ENCODE results near the gene AGAP4.
"Not testable (repeated sequence)": the region's sequence is repeated elsewhere in the genome, so short reads cannot be mapped to it uniquely, and the experiment has no call there.

Gene AGAP4

DNA sequence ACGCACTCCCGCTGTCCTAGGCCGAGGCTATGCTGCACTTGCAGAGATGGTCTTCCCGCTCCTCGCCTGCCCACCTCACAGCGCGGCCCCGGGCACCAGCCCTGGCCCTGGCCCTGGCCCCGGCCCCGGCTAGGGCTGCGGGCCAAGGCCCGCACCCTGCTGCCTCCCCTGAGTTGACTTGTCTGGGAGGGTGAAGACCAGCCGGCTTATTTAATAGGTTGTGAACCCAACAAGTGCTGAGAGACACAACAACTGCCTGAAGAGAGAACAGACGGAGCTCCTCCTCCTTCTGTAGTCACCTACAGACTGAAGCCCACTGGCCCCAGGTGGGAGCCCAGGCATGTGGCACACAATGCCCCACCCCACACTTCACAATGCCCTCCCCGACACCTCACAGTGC, at the start of gene AGAP4:
TSS of gene AGAP4 (minus strand) at position 101 of the 400 bp plus-strand sequence. CDS start 153 bp downstream, outside the sequence.
- DNase-seq (ENCODE audit: low read depth), result not testable (repeated sequence)

GRCh38 chr10:45890721-45891120, 43.4 kb upstream of the AGAP4 start:
- not testable (repeated sequence) for DNase-seq (ENCODE audit: low read depth)

DNA sequence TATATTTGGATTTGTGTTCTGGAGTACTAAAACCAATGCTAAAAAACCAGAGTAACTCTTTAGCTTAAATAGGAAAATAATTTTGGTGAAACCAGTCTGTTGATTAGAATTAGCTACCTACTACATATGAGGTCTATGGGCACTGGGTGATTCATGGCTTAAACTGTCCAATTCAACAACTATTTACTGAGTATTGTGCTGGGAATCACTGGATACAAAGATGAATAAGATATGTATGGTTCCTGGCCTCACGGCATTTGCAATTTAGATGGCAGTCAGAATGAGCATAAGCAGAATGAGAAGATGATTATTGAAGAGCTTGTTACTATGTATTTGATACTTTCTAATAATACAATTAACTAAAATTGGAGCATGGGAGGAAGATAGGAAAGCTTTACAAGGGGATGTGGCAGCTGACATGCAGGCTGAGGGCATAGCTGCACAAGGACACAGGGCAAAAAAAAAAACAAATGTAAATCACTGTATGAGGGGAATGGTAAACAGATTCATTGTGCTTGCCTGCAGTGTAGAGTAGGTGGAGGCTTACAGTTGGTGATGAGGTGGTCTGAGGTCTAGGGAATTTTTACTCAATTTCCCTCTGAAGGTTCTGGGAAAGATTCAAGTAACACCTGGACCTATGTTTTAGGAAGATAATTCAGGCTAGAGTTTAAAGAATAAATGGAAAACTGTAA, 42.4 kb upstream of the AGAP4 start:
- DNase-seq (ENCODE audit: low read depth), result not testable (repeated sequence)

GRCh38 chr10:45882880-45883279, 35.6 kb upstream of the AGAP4 start:
- not testable (repeated sequence) for DNase-seq (ENCODE audit: low read depth)

DNA sequence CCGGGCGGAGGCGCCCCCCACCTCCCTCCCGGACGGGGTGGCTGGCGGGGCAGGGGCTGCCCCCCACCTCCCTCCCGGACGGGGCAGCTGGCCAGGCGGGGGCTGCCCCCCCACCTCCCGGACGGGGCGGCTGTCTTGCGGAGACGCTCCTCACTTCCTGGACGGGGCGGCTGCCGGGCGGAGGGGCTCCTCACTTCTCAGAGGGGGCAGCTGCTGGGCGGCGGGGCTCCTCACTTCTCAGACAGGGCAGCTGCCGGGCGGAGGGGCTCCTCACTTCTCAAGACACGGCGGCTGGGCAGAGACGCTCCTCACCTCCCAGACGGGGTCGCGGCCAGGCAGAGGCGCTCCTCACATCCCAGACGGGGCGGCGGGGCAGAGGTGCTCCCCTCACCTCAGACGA, 18.1 kb upstream of the AGAP4 start:
- DNase-seq (ENCODE audit: low read depth), result not testable (repeated sequence)

DNA sequence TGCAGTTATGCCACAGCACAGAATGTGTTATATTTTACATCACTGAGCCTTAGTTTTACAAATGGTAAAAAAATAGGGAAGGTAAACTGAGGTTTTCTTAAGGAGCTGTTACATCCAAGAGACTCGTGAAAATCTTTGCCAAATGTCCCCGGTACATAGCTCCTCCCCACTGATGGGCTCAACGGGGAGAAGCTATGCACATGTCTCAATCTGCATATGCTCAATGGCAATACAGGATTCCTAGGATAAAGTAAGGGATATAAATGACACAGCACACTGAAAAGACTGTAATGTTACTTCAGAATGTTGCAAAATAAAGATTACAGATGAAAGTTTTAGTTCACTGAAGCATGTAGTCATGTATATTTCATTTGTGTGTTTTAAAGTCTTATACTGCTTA, 17.0 kb upstream of the AGAP4 start:
- not testable (repeated sequence) for DNase-seq (ENCODE audit: low read depth)

- DNase-seq (ENCODE audit: low read depth), result not testable (repeated sequence)
These were observed 16.3 kb upstream of the AGAP4 start for GRCh38 chr10:45863632-45864031.

DNA sequence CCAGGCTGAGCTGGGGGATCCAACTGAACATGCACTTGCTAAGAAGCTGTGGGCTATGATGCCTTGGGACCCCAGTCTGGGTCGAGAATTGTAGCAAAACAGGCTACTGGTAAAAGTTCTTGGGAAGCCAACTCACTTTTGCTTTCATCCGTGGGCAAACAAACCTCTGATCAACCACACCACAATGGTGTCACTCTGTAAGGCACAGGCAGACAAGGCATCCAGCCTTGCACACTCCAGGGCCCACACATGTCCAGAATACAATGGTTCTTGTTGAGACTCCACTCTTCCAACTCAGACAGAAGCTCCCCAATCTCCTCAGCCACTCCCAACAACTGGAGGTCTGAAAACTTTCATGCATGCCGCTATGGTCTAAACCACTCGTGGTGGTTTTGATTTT, 10.6 kb upstream of the AGAP4 start:
- DNase-seq (ENCODE audit: low read depth), result not testable (repeated sequence)

DNA sequence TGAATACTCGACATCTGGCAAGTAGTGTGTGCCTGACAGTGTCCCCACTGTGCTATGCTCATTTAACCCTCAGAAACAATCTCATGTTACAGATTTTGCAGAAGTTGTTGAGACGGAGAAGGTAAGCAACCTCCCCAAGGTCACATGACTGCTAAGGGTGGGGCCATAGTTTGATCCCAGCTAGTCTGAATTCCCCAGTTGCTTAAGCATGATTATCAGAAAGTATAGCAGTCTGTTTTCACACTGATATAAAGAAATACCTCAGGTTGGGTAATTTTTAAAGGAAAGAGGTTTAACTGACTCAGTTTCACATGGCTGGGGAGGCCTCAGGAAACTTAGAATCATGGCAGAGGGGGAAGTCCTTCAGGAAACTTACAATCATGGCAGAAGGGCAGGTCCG, 1.2 kb upstream of the AGAP4 start:
- DNase-seq (ENCODE audit: low read depth), result not testable (repeated sequence)

DNA sequence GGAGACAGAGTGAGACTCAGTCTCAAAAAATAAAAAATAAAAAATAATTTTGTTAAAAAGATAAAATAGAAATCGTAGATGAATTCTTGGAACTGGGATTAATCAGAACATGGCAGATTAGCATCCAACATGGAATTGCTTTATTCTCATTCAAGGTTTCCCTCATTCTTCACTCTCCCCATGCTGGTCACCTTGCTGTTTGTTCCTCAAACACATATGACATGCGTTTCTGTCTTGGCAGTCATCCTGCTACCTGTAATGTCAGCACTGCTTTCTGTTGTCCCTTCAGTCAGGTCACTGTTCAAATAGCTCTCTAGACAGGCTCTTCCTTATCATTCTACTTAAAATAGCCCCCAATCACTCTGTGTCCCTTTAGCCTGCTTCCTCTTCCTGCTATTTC, 24.4 kb downstream of the AGAP4 start:
- DNase-seq (ENCODE audit: low read depth), result not testable (repeated sequence)

DNA sequence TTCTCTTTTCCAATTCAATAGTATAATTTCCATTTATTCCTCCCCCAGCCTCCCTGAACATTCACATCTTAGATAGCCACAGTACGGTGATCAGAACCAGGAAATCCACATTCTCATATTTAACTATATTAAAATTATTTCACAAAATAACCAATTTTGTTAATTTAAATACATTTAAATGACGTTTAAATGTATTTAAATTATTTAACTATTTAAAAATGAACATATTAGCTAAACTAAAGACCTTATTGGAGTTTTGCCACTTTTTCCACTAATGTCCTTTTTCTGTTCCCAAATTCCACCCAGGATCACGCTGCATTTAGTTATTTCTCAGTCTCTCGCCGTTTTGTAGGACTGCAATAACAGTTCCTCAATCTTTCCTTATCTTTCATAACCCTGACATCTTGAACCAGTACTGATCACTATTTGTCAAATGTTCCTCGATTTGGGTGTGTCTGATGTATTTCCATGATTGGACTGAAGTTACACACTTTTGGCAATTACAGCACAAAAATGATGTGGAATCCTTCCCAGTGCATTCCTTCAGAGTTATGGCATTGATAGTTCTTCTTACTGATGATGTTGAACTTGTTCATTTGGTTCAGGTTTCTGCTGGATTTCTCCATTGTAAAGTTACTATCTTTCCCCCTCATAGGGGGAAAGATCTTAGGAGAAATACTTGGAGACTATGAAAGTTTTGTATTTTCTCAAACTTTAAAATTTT, 27.0 kb downstream of the AGAP4 start:
- not testable (repeated sequence) for DNase-seq (ENCODE audit: low read depth)

DNA sequence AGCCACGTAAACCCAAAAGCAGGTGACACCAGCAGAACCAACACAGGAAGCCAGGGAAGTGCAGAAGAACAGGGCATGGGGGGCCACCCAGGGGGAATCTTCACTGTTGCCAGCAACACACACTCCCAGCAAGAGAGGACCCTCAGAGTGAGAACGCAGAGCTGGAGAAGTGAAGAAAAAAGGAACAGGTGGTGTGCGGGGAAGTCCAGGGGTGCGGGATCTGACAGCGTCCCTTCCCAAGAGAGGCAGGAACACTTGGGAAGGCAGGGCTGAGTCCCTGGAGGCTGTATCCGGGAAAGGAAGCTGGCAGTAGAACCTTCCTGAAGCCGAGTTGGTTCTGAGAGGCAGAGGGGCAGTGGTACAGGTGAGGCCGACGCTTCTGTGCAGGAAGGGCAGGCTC, 27.7 kb downstream of the AGAP4 start:
- no peak for DNase-seq (ENCODE audit: low read depth)

DNA sequence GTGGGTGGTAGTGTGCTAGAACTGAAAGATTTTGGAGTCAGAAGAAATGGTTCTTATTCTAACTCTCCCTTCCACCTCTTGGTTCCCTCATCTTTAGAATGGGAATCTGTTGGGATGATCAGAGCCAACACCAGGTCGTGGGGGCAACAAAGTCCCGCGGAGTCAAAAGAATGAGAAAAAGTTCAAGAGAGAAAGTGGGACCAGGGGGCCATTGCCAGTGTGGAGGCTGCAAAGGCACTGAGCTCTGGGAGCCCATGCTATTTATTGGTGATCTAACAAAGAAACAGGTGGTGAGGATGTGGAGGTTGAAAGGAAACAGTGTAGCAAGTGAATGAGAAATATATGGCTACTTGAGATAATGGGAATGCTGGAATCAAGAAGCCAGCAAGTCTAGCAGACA, 29.4 kb downstream of the AGAP4 start:
- DNase-seq (ENCODE audit: low read depth), result no peak

- DNase-seq (ENCODE audit: low read depth), result no peak
These were observed 30.0 kb downstream of the AGAP4 start for GRCh38 chr10:45817130-45817859.

DNA sequence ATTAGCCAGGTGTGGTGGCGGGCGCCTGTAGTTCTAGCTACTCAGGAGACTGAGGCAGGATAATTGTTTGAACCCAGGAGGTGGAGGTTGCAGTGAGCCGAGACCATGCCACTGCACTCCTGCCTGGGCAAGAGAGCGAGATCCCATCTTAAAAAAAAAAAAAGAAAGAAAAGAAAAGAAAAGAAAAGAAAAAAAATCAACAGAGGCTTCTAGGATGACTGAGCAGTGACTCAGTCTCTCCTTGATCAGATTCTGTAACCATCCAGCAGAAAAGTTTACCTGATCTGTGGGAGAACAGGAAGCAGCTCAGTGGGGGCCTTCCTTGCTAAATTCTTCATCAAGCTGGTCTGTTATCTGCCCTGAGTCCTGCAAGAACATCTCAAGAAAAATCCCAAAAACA, 33.2 kb downstream of the AGAP4 start:
- DNase-seq (ENCODE audit: low read depth), result not testable (repeated sequence)

- DNase-seq (ENCODE audit: low read depth), result not testable (repeated sequence)
These were observed 34.3 kb downstream of the AGAP4 start for GRCh38 chr10:45812959-45813358.

DNA sequence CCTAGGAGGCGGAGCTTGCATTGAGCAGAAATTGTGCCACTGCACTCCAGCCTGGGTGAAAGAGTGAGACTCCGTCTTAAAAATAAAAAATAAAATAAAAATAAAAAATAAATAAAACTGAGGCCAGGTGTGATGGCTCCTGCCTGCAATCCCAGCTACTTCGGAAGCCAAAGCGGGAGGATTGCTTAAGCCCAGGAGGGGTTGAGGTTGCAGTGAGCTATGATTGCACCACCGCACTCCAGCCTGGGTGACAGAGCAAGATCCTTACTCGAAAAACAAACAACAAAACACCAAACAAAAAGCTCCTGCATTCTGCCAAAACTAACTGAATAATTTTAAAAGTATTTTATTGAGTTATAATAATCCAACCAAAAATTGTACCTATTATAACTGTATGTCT, 36.2 kb downstream of the AGAP4 start:
- DNase-seq (ENCODE audit: low read depth), result no peak

DNA sequence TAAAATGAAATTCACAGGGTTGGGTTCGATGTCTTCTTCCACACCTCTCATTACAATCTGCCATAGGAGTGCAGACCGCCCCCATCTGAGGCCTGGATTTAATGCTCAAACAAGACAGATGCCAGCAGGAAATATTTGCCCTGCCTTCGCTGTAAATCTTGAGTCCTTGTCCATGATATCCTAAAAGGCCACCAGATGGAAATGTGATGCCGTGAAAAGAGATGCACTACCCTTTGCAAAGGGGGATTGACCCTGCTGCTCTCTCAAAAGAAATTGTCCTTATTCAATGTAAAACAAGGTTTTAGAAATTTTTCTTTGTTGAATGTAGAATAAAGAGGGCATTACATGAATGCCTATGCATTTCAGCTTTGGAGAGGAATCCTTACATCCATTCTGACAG, 37.5 kb downstream of the AGAP4 start:
- no peak for DNase-seq (ENCODE audit: low read depth)

- not testable (repeated sequence) for DNase-seq (ENCODE audit: low read depth)
These were observed 42.3 kb downstream of the AGAP4 start for GRCh38 chr10:45804996-45805395.

DNA sequence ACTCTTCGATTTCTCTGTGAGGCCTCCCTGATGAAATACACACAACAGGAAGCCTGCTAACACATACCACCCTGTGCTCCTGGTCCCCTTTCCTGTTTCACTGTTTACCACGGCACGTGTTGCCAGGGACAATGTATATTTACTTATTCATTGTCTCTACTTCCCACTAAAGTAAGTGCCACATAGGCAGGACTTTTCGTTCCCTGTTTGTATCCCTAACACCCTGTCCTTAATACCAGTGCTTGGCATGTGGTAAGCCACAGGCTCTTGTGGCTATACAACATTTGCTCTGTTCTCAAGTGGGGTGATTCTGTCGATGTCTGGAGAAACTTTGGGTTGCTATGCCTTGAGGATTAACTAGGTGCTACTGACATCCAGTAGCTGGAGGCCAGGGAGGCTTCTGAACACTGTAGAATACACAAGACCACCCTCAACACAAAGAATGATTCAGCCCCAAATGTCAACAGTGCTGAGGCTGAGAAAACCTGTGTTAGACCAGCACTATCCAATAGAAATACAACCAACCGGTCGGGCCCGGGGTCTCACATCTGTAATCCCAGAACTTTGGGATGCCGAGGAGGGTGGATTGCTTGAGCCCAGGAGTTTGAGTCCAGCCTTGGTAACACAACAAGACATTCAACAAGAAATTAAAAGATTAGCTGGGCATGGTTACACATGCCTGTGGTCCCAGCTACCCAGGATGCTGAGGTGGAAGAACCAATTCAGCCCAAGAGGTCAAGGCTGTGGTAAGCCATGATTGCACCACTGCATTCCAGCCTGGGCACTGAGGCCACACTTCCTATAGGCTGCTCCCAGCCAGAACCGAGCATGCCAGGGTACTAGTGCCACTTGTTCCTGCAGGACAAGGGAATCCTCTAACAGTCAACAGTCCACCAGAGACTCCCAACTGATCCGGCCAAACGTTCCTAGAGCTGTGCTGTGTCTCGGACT, 44.0 kb downstream of the AGAP4 start:
- DNase-seq (ENCODE audit: low read depth), result not testable (repeated sequence)

DNA sequence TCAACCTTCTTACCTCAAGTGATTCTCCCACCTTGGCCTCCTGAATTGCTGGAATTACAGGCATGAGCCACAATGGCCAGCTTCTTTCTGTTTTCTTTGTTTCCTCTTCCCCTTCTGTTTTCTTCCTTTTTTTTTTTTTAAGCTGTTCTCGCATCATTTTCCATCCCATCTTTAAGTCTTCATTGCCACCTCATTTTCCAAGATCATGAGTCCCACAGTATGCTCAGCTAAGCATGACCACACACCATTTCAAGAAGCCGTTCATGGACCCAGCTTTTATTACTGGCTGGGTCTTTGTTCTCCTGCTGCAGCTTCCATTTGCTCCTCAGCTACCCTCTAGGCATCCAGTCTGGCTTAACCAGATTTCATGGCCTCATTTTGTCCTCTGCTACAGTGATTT, 52.5 kb downstream of the AGAP4 start:
- DNase-seq (ENCODE audit: low read depth), result not testable (repeated sequence)

Measured in stimulated activated CD8-positive, alpha-beta memory T cell treated with anti-CD3 and anti-CD28 coated beads, Interleukin-4, amount 100 ng/mL, for 24 hours (primary cell).